Progenitor cell of endocrine pancreas (in vitro differentiated cells): ENCODE data around the gene AKT3. TPM values are rescaled to one million over a fixed set of nuclear protein-coding genes. Genes with fewer than 3 reads are reported as not detected.

ENCODE experiments used
- DNase-seq: peaks from one replicate; pipeline ENCODE4 v3.0.0; 2021; ENCODE audit warnings: low spot score; ENCODE audit not compliant: unreplicated experiment
- H3K27ac Mint-ChIP-seq: 2 replicates; pipeline ENCODE4 v1.8.0; 2021; ENCODE audit warnings: mild to moderate bottlenecking, moderate library complexity, mixed read lengths
- H3K27me3 Mint-ChIP-seq: 2 replicates; pipeline ENCODE4 v1.8.0; 2021; ENCODE audit warnings: mixed read lengths
- H3K36me3 Mint-ChIP-seq: 2 replicates; pipeline ENCODE4 v1.8.0; 2022; ENCODE audit warnings: mixed read lengths; ENCODE audit not compliant: insufficient read depth
- H3K4me1 Mint-ChIP-seq: 2 replicates; pipeline ENCODE4 v1.8.0; 2021; ENCODE audit warnings: low read depth, mixed read lengths
- H3K4me3 Mint-ChIP-seq: 2 replicates; pipeline ENCODE4 v1.8.0; 2021; ENCODE audit warnings: low read depth, mild to moderate bottlenecking, moderate library complexity, mixed read lengths
- H3K9me3 Mint-ChIP-seq: 2 replicates; pipeline ENCODE4 v1.8.0; 2021; ENCODE audit warnings: low read depth, mixed read lengths
- CTCF ChIP-seq: fragments of 200-600 bp; sonication (generic); IDR thresholded peaks from one replicate; pipeline ENCODE4 v1.5.0; 2021; ENCODE audit warnings: antibody characterized with exemption, mild to moderate bottlenecking; ENCODE audit not compliant: unreplicated experiment
- total RNA-seq: library from RNA; stranded (reverse); gene quantifications from 2 replicates; pipeline ENCODE4 v1.2.1, GENCODE V29; 2021

The AKT3 gene
- total RNA-seq, 1 donor from 2014 or later: 45.5 TPM

GRCh38 chr1:243793298-243793697 is 56.7 kb downstream of the AKT3 start:
- H3K27me3 Mint-ChIP-seq: no peaks in the 10 kb centered on the region
- TF ChIP-seq CTCF: no peak
- H3K4me3 Mint-ChIP-seq: no peak overlapping the region
- peaks cover 2% of the 10 kb centered on the region for H3K36me3 Mint-ChIP-seq
- no peak overlapping the region for H3K27ac Mint-ChIP-seq
- no peaks in the 10 kb centered on the region for H3K9me3 Mint-ChIP-seq
- peaks cover 8% of the 10 kb centered on the region for H3K4me1 Mint-ChIP-seq
- no peak for DNase-seq

- Mint-ChIP-seq H3K27ac (no peak overlapping the region), H3K4me1 (peaks cover 8% of the 10 kb centered on the region), H3K9me3 (no peaks in the 10 kb centered on the region), H3K27me3 (no peaks in the 10 kb centered on the region), H3K36me3 (peaks cover 2% of the 10 kb centered on the region), H3K4me3 (no peak overlapping the region)
- no peak for DNase-seq
- no peak for TF ChIP-seq CTCF
These were observed 57.2 kb downstream of the AKT3 start for GRCh38 chr1:243792891-243793290.

- Mint-ChIP-seq H3K27me3 (no peaks in the 10 kb centered on the region), H3K9me3 (no peaks in the 10 kb centered on the region), H3K4me1 (peaks cover 8% of the 10 kb centered on the region), H3K36me3 (peaks cover 2% of the 10 kb centered on the region), H3K4me3 (no peak overlapping the region), H3K27ac (no peak overlapping the region)
- no peak for DNase-seq
- TF ChIP-seq CTCF: no peak
These were observed 57.6 kb downstream of the AKT3 start for GRCh38 chr1:243792401-243792800.

GRCh38 chr1:243791586-243792267 is 58.3 kb downstream of the AKT3 start:
- DNase-seq: no peak
- TF ChIP-seq CTCF: no peak
- Mint-ChIP-seq H3K4me3 (no peak overlapping the region), H3K4me1 (peaks cover 8% of the 10 kb centered on the region), H3K9me3 (no peaks in the 10 kb centered on the region), H3K36me3 (peaks cover 2% of the 10 kb centered on the region), H3K27ac (no peak overlapping the region), H3K27me3 (no peaks in the 10 kb centered on the region)

GRCh38 chr1:243790404-243790803 is 59.6 kb downstream of the AKT3 start:
- Mint-ChIP-seq H3K27me3 (no peaks in the 10 kb centered on the region), H3K9me3 (no peaks in the 10 kb centered on the region), H3K4me3 (no peak overlapping the region), H3K36me3 (no peaks in the 10 kb centered on the region), H3K4me1 (peaks cover 8% of the 10 kb centered on the region), H3K27ac (no peak overlapping the region)
- TF ChIP-seq CTCF: no peak
- DNase-seq: no peak
